Right atrium auricular region (tissue), 2 donors: ENCODE measurements around the gene RAB11FIP5. TPM values are rescaled to one million over a fixed set of nuclear protein-coding genes. Genes with fewer than 3 reads are reported as not detected.

ENCODE experiments used
- DNase-seq: peaks from one replicate; pipeline ENCODE4 v3.0.0-alpha.2; 2019; ENCODE audit warnings: low spot score
- H3K27ac ChIP-seq, 2 donors: fragments of 200-600 bp; sonication (generic); 1 replicate in 1 of 2; 2 replicates in 1 of 2; pipeline ENCODE4 v1.5.1; 2016 to 2019
- H3K27me3 ChIP-seq, 2 donors: fragments of 200-600 bp; sonication (generic); one replicate each; pipeline versions ENCODE4 v1.5.1 to v1.6.0; 2017 to 2019
- H3K36me3 ChIP-seq: fragments of 200-600 bp; sonication (generic); one replicate; pipeline ENCODE4 v1.5.1; 2016
- H3K4me1 ChIP-seq, 2 donors: fragments of 200-600 bp; sonication (generic); one replicate each; pipeline versions ENCODE4 v1.5.1 to v1.6.0; 2017 to 2019
- H3K4me3 ChIP-seq, 2 donors: fragments of 200-600 bp; sonication (generic); 1 replicate in 1 of 2; 2 replicates in 1 of 2; pipeline ENCODE4 v1.5.1; 2017 to 2019; ENCODE audit warnings: mild to moderate bottlenecking in 1 of 2, moderate library complexity in 1 of 2
- H3K9me3 ChIP-seq, 2 donors: fragments of 200-600 bp; sonication (generic); one replicate each; pipeline ENCODE4 v1.5.1; 2019
- total RNA-seq, 2 donors: library from RNA; depleted of rRNA; stranded (reverse); fragments of >200 nt; gene quantifications; one replicate each; pipeline ENCODE4 v1.1.0, GENCODE V29; 2016
- TF ChIP-seq, protein P1 (sequence below), 2 donors: fragments of 200-600 bp; sonication (generic); IDR thresholded peaks; one replicate each; pipeline ENCODE4 v1.5.1; 2019; ENCODE audit warnings: antibody characterized with exemption in 2 of 2

RAB11FIP5 gene
- total RNA-seq, 2 donors from 2014 or later: 28.6 to 34.1 TPM

DNA sequence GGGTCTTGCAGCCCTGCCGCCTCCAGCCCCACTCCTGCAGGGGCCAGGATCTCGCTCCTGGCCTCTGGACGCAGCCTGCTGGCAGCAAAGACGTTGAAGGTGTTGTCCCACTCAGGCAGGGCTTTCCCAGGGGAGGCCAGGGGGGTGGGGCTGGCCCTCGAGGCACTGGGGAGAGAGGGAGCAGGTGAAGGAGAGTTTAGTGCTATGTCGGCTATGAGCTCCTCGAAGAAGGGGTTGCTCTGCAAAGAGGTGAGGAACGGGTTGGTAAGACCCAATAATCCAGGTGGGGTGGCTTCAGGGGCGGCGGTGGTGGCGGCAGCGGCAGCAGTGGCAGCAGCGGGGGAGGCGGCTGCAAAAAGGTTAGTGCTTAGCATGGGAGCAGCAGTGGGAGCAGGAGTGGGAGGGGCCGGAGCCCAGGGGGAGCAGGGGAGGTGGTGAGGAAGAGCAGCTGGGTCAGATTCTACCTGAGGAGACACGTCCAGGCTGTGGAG is 31.5 kb downstream of the RAB11FIP5 start:
- H3K9me3 ChIP-seq: no peaks in the 10 kb centered on the region
- H3K27me3 ChIP-seq: no peaks in the 10 kb centered on the region
- no peak overlapping the region for H3K27ac ChIP-seq
- peaks cover 0 to 9% of the 10 kb centered on the region in 2 donors for H3K4me1 ChIP-seq
- TF ChIP-seq, protein P1, sequence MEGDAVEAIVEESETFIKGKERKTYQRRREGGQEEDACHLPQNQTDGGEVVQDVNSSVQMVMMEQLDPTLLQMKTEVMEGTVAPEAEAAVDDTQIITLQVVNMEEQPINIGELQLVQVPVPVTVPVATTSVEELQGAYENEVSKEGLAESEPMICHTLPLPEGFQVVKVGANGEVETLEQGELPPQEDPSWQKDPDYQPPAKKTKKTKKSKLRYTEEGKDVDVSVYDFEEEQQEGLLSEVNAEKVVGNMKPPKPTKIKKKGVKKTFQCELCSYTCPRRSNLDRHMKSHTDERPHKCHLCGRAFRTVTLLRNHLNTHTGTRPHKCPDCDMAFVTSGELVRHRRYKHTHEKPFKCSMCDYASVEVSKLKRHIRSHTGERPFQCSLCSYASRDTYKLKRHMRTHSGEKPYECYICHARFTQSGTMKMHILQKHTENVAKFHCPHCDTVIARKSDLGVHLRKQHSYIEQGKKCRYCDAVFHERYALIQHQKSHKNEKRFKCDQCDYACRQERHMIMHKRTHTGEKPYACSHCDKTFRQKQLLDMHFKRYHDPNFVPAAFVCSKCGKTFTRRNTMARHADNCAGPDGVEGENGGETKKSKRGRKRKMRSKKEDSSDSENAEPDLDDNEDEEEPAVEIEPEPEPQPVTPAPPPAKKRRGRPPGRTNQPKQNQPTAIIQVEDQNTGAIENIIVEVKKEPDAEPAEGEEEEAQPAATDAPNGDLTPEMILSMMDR (IDR thresholded peaks at IDR 0.05): no peak
- H3K36me3 ChIP-seq: peaks cover 6% of the 10 kb centered on the region
- DNase-seq: no peak
- H3K4me3 ChIP-seq: no peak overlapping the region

DNA sequence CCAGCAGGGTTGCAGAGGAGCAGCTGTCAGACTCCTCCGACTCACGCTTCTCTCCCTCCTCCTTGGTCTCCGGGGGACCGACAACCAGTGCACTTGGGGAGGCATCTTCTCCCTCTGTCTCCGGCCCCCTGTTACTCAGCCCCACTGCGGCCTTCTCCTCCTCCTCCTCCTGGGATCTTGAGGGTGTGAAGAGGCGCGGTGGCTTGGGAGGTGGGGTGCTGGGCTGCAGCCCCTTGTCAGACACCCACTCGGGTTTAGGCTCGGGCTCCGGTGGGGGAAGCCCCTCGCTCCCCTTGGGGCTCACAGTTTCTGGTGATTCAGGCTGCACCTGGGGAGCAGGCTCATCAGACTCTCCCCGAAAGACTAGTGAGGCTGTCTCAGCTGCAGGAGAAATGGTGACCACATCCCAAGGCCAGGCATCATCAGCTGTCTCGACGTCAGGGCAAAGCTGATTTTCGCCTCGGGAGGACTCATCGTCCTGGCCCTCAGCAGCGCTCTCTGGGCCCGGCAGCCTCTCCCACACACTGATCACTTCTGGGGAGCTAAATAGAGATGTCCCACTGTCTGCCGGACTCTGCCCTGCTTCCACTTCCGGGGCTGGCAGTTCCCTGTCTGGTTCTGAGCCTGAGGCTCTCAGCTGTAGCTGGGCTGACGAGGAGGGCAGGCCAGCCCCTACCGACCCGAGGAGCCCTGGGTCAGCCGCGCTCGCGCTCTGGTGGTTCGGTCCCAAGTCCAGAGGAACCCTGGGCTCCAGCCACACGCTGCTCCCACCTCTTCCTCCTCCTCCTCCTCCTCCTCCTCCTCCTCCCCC is 32.2 kb downstream of the RAB11FIP5 start:
- Histone ChIP-seq H3K36me3 (peaks cover 12% of the 10 kb centered on the region), H3K4me1 (peaks cover 0 to 4% of the 10 kb centered on the region in 2 donors), H3K4me3 (no peak overlapping the region), H3K27me3 (no peaks in the 10 kb centered on the region), H3K9me3 (no peaks in the 10 kb centered on the region), H3K27ac (no peak overlapping the region)
- TF ChIP-seq, protein P1 (IDR thresholded peaks at IDR 0.05): no peak
- DNase-seq: no peak

DNA sequence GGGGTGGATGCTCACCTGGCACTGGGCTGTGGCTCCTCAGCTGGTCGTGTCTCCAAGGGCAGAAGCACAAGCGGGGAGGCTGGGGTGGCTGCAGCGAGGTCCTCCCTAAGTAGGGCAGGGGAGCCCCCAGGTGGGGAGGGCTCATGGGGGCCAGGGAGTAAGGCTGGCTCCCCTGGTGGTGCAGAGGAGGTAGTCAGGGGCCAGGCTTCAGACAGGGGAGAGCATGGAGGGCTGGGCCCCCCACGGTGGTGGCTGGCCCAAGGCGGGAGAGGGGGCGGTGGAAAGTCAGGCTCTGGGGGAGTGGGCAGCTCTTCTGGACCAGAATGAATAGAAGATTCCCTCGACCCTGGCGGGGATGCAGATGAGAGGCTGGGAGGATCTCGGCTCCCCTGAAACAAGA is 33.1 kb downstream of the RAB11FIP5 start:
- no peak for DNase-seq
- Histone ChIP-seq H3K27ac (no peak overlapping the region), H3K4me3 (no peak overlapping the region), H3K27me3 (no peaks in the 10 kb centered on the region), H3K9me3 (no peaks in the 10 kb centered on the region), H3K36me3 (peaks cover 18% of the 10 kb centered on the region), H3K4me1 (no peaks in the 10 kb centered on the region)
- TF ChIP-seq, protein P1 (IDR thresholded peaks at IDR 0.05): no peak

GRCh38 chr2:73078457-73079411 is 34.0 kb downstream of the RAB11FIP5 start:
- Histone ChIP-seq H3K36me3 (peaks cover 18% of the 10 kb centered on the region), H3K9me3 (no peaks in the 10 kb centered on the region), H3K4me3 (no peak overlapping the region), H3K27ac (no peak overlapping the region), H3K27me3 (no peaks in the 10 kb centered on the region), H3K4me1 (no peaks in the 10 kb centered on the region)
- TF ChIP-seq, protein P1 (IDR thresholded peaks at IDR 0.05): no peak
- no peak for DNase-seq

- H3K27ac ChIP-seq: no peak overlapping the region
- TF ChIP-seq, protein P1 (IDR thresholded peaks at IDR 0.05): no peak
- no peak for DNase-seq
- H3K4me3 ChIP-seq: no peak overlapping the region
- no peaks in the 10 kb centered on the region for H3K27me3 ChIP-seq
- H3K36me3 ChIP-seq: peaks cover 18% of the 10 kb centered on the region
- H3K9me3 ChIP-seq: no peaks in the 10 kb centered on the region
- peaks cover 0 to 3% of the 10 kb centered on the region in 2 donors for H3K4me1 ChIP-seq
Measured at GRCh38 chr2:73077424-73077795, 35.3 kb downstream of the RAB11FIP5 start.
